SK-N-DZ (cell line): ENCODE results near the gene NCKAP5.
"Not testable (repeated sequence)": the region's sequence is repeated elsewhere in the genome, so short reads cannot be mapped to it uniquely, and the experiment has no call there.

Source experiments
- DNase-seq: peaks from one replicate; pipeline ENCODE4 v3.0.0-alpha.2; 2015; ENCODE audit warnings: low spot score

The NCKAP5 gene

GRCh38 chr2:132725148-132725547 lies 843.1 kb downstream of the NCKAP5 start:
- no peak for DNase-seq

GRCh38 chr2:132721938-132722337 lies 846.3 kb downstream of the NCKAP5 start:
- DNase-seq: no peak

DNA sequence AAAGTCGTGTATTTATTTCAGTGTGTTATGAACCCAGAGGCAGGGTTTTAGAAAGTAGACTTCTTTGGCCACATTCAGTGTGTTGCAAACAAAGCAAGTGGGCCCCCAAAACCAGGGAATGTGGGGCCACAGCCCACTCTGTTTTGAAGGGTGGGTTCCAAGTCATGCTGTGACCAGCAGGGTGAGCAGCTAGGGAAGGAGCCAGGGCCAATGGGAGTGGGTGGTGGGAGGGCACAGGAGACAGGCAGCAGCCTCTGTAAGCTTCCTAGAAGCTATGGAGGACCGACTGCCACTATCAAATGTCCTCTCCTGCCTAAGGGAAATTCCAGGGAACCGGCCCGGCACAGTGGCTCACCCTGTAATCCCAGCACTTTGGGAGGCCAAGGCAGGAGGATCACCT lies 847.9 kb downstream of the NCKAP5 start:
- DNase-seq: no peak

DNA sequence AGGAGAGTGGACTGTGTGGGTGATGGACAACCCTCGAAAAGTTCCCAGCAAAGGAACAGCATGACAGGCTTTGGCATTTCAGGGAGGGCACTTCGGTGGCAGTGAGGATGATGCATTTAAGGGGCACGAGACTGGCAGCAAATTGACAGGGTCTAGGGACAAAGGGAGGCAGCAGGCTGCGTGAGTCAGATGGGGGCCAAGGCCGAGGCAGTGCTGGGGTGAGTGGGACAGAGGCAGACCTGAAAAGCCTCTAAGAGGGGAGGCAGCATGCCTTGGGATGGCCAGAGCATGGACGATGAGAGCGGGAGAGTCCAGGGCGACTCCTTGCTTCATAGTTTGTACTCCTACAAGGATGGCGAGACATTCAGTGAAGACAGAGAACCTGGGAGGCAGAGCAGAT lies 848.8 kb downstream of the NCKAP5 start:
- no peak for DNase-seq

DNA sequence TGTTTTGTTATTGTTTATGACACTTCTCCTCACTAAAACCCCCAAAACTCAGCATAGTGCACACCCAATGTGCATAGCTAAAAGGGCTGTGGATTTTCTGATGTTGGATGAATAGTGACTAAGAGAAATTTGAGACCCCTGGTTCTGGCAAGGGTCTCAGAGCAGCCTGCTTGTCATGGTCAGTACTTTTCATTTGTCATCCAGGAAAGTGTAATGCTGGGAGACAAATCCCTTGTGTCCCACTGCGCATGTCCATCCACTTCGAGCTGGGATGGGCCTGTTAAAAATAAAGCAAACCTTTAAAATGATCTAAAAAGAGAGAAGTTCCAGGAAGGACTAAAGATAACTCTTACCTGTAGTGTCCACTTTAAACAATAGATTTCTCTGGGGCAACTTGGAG lies 851.3 kb downstream of the NCKAP5 start:
- DNase-seq: no peak

DNA sequence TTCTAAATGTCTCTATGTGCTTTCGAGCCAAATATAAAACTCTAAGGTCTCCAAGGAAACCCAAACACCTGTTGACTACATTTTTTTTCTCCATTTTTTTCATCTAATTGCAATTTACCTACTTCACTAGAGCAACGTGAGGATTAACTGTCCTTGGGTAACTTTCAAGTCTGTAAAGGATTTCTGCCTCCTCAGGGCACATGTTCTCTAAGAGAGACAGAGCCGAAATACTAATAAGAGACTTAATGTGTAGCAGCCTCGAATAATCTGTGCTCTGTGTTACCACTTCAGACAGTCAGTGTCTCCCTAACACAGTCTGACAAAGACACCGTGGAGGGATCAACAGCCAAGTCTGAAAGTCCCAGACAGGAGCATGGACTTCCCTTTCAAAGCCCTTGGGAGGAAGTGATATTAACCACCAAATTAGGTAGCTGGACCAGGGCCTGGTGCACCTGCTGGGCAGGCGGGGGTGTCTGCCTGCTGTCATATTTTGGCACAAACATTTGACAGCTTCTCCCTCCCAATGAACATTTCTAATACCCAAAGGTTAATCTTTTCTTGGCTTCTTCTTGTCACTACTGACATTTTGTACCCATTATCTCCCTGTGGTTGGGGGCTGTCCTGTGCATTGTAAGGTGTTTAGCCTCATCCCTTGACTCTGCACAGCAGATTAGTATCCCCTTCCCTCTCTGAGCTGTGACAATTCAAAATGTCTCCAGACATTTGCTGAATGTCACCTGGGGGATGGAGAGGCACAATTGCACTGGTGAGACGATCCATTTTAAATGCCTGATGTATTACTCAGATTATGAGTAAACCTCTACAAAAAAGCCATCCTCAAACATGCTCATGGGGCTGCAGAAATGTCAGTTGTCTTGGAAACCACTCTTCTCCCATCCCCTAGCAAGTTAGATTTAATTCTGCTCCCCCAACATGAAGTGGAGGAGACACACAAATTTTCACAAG lies 852.6 kb downstream of the NCKAP5 start:
- DNase-seq: no peak

GRCh38 chr2:132703396-132703795 lies 864.9 kb downstream of the NCKAP5 start:
- DNase-seq: no peak

DNA sequence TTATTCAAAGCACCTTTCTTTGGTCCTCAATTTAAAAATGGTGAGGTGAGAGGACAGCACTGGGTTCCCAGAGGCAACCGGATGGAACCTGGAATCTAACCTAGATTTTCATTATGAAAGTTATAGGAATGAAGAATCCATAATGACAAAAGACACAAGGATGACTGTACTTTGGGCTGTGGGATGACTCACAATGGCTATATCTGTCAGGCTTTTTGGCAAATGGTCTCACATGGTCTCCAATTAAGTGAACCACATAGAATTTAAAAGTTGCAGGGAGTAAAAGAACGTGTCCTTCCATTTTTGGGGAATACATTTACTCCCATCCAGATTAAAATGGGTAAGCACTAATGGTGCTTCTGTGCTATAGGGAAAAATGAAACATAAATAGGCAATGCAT lies 866.5 kb downstream of the NCKAP5 start:
- no peak for DNase-seq

DNA sequence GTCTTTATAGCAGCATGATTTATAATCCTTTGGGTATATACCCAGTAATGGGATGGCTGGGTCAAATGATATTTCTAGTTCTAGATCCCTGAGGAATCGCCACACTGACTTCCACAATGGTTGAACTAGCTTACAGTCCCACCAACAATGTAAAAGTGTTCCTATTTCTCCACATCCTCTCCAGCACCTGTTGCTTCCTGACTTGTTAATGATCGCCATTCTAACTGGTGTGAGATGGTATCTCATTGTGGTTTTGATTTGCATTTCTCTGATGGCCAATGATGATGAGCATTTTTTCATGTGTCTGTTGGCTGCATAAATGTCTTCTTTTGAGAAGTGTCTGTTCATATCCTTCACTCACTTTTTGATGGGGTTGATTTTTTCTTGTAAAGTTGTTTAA lies 868.5 kb downstream of the NCKAP5 start:
- DNase-seq: not testable (repeated sequence)

DNA sequence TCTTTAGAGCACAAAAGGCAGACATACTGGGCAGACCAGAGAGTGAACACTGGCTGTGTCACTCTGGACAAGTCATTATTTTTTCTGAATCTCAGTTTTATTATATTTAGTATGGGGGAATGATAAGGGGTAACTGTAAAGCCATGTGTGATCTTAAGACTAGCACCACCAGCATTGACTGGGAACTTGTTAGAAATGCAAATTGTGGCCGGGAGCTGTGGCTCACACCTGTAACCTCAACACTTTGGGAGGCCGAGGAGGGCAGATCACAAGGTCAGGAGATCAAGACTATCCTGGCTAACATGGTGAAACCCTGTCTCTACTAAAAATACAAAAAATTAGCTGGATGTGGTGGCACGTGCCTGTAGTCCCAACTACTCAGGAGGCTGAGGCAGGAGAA lies 869.9 kb downstream of the NCKAP5 start:
- not testable (repeated sequence) for DNase-seq

DNA sequence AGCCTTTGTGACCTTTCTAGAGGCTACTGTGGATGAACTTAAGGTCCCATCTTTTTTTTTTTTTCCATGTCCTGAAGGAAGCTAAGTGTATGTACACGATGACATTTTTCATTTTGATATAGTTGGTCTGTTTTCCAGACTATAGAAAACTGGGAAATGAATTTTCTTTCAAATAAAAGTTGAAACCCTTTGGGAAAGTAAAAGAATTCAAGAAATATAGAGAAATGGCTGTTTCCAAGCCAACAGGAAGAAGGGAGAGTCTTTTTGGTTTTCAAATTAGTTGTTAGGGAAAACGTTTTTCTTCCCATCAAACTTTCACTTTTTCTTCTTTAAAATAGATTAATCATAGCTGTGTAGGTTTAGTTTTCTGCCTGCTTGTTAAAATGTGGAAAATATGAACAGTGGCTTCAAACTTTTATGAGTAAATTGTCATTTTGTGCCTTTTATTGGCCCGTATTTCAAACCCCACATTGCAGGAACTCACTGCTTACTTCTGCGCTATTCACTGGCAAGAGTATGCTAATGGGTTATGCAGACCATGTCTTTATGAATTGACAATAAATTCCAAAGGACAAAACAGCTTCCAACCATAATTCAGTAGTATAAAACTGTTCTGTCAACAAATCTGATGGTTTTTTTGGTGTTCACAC lies 870.6 kb downstream of the NCKAP5 start:
- DNase-seq: no peak

DNA sequence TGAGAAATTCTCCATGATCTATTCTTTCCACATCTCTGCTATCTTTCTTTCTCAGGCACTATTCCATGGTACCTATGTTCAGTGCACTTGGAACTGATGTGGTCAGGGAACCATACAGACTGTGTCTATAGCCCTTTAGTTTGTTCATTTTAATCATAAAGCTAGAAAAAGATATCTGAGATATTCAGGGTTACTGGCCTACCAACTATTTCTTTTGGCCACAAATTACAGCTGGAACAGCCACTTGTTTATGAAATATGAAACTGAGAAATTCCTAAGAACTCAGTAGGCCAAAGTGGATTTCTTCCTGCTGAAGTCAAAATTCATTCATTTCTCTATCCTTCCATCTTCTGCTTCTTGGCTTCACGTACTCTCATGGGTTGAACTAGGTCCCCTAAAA lies 875.4 kb downstream of the NCKAP5 start:
- DNase-seq: no peak

DNA sequence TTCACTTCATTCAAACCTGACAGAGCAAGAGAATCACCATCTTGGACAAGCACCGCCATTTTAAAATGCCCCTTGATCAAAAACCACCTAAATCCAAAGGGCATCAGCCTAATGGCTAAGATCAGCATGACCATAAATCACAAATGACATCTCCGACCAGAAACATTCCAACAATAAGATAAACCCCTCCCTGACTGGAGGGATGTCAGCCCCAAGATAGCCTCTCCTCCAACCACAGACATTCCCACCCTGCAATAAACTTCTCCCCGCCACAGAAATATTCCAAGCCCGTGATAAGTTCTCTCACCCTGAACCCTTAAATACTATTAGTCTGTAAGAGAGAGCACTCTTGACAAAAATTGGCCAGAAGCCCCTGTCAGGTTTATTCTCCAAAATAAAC lies 876.7 kb downstream of the NCKAP5 start:
- DNase-seq: no peak

DNA sequence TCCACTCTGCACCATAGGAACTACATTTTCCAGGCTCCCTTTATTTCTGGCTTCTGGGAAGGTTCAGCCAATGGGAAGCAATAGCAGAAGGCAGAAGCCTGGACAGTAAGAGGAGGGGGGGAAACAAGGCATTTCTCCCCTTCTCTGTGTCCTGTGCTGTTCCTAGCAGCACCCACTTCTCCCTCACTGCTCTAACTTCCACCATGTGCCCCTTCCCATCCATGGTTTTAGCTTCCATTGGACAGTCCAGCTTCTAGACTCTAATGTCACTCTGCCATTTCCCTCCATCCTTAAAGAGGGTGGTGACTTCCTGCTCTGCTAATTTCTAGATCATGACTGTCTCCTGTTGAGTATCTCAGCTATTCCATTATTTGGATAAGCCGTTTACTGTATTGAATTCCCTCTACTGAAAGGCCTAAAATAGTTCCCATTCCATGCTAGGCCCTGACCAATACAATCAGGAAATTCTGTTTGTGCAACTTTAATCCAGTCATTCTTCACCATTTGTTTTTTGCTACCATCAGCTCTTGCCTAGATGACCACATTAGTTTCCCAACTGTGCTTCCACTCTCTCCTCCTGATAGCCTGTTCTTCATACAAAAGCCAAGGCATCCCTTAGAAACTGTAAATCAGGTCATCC lies 877.5 kb downstream of the NCKAP5 start:
- DNase-seq: no peak

GRCh38 chr2:132681766-132682165 lies 886.5 kb downstream of the NCKAP5 start:
- DNase-seq: no peak

- DNase-seq: no peak
Measured at GRCh38 chr2:132680544-132680943, 887.7 kb downstream of the NCKAP5 start.

DNA sequence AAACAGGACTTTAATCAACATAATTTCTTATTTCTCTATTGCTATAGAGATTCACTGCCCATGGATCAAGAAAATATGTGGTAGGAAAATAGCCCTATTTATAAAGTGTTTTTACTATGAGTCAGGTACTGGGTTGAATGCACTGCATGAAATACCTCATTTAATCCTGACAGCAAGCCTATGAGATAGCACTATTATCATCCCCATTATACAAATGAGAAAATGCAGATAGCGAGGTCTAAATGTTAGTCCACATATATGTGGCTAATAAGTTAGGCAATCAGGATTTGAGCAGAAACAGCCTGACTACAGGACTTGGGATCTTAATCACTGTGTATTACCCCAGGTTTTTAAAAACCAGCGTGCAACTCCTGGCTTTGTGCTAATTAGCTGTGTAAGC lies 889.8 kb downstream of the NCKAP5 start:
- DNase-seq: no peak

DNA sequence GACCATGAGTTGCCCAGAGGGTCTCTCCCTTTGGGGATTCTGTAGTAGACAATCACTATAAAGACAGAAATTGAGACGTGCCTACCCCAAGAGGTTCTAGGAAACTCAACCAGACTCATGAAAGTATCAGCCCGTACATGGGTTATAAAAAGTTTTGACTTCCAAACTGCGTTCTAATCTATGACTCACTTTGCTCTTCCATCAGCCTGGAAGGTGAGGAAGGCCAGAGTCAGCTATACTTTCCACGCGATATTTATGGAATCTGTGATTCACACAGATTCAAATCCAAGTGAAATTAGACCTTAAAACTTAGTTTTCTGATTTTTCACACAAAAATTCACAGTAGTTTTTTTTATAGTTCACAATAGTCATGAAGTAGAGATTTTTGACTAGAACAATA lies 890.6 kb downstream of the NCKAP5 start:
- DNase-seq: no peak

- DNase-seq: no peak
Measured at GRCh38 chr2:132676999-132677398, 891.3 kb downstream of the NCKAP5 start.

- no peak for DNase-seq
Measured at GRCh38 chr2:132671151-132671835, 897.0 kb downstream of the NCKAP5 start.

DNA sequence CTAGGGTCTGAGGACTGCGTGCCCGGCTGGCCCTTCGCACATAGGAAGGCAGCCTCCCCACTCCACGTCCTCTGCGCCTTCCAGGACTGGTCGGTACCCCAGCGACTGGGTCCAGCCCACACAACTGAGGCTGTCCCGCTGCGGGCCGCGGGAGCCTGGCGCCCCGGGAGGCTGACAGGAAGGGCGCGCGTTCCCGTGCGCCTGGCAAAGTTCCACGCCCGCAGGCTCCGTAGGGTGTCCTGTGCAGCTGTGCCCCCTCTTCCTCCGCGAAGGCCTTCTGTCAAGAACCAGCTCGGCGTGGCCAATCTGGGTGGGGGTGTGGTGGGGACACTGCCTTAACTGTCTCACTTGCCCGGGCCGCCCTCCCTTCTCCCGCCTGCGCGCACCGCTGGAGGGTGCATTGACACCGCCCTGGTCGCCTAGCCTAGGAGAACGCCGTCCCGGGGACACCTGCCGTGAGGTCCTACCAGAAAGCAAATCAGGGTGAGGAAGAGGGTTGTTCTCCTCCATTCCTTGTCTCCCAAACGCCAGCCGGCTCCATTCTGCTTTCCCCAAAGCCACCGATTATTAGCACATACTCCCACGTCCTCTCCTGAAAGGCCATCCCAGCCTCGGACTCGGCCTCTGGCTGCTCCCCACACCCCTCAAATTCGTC lies 897.6 kb downstream of the NCKAP5 start:
- no peak for DNase-seq
